ENCODE data around the gene ZNRF1.
"Not testable (repeated sequence)": the region's sequence is repeated elsewhere in the genome, so short reads cannot be mapped to it uniquely, and the experiment has no call there.

Gene ZNRF1

DNA sequence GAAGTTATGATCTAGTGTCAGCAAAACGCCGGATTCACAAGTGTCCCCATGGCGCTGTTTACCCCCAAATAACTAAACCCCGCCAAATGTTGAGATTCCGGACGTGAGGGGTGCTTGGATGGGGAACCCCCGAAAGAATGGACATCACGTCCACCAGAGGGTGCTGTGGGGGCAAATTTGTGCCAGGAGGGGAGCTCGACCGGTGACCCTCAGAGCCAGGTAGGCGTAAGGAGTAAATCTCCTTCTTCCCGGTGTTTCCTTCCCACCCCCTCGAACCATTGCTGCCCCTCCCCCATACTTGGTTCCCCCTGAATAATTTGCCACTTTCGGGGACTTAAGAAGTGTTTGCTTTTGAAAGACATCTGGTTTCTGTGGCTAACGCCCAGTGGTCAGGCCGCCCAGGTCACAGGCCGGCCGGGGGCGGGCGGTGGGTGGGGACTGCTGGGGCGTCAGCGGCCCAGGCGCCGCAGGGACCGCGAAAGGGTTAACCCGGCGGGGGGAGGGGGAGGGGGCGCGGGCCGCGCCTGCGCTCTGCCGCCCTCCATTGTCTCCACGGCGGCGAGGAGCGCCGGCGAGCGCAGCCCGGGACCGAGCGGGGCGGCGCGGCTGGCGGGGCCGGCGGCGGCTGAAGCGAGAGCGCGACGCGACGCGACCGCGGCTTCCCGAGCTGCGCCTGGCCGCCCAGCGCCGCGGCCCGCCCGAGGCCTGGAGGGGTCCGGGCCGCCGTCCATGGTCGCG is at the start of gene ZNRF1:
TSS of gene ZNRF1 (plus strand) at position 544 of the 738 bp plus-strand sequence. CDS start 648 bp downstream, outside the sequence.
- peak; percentile 74 for DNase-seq (ENCODE audit: low read depth)

DNA sequence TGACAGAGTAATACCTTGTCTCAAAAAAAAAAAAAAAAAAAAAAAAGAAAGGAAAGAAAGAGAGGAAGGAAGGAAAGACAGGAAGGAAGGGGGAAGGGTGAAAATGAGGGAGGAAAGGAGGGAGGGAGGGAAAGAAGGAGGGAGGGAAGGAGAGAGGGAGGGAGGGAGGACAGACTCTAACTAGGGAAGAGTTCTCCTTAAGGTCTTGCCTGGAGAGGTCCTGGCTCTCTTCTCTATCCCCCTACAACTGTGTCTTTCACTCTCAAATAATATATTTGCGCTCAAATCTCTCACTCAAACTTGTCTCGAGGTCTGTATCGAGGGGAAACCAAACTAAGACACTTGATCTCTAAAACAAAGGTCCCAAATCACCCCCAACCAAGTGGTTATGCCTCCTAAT is 49.5 kb upstream of the ZNRF1 start:
- no peak for DNase-seq (ENCODE audit: low read depth)

DNA sequence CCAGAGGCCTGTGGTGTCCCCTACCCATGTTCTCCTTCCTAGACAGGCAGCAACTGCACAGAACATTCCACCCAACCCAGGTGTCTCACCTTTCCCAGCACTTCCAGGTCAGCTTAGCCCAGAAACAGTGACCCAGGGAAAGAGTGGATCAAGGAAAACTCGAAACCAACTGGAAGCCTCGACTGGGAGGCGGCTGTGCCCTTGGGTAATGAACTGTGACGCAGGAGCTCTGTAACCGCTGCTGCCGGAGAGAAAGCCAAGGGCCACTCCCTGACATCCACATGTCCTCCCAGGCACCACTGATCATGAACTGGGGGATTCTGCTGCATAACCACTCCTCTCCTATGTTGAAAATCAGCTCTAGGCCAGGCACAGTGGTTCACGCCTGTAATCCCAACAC is 48.3 kb upstream of the ZNRF1 start:
- no peak for DNase-seq (ENCODE audit: low read depth)

- DNase-seq (ENCODE audit: low read depth) = no peak
Measured at GRCh38 chr16:74951206-74951605, 47.6 kb upstream of the ZNRF1 start.

DNA sequence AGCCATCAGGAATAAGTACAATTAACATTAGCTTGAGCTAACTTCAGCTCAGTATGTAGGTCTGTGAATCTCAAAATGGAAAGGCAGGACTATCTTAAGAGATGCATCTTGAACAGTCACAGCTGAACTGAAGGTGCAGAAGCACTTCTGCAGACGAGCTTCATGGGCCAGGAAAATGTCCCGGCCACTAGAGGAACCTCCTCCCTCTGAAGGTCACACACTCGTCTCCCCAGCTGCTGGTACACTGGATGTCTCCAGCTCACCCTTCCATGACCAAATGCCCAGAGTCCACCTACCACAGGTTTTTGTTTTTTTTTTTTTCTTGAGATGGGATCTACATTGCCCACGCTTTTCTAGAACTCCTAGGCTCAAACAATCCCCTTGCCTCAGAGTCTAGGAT is 47.1 kb upstream of the ZNRF1 start:
- no peak for DNase-seq (ENCODE audit: low read depth)

DNA sequence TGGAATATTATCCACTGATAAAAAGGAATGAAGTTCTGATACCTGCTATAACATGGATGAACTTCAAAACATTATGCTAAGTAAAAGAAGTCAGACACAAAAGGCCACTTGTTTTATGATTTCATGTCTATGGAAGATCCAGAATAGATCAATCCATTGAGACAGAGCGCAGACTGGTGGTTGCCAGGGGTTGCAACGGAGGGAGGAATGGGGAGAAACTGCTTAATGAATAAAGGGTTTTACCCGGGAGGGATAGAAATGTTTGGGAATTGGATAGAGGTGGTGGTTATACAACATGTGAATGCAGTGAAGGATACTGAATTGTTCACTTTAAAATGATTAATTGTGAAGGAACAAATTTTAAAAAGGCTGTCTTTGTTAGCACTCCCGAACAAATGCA is 44.1 kb upstream of the ZNRF1 start:
- DNase-seq (ENCODE audit: low read depth) = no peak

- no peak for DNase-seq (ENCODE audit: low read depth)
Measured at GRCh38 chr16:74973304-74973703, 25.5 kb upstream of the ZNRF1 start.

GRCh38 chr16:74975591-74975990 is 23.2 kb upstream of the ZNRF1 start:
- no peak for DNase-seq (ENCODE audit: low read depth)

DNA sequence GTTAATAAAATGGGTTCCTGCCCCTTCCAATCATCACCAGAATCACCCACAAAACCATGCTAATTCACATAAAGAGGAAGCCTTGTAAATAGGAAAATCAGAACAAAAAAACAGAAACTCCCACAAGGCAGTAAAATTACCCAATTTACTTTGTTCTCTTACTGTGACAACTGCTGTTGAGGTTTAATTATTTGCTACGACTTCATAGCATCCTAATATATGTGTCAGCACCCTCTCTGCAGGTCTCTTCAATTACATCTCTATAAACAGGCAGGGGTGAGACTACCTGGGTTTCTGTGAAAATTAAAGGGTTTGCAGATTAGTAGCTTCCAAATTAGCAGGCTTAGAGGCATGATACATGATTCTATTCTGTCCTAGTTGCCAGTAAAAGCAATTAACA is 16.6 kb upstream of the ZNRF1 start:
- DNase-seq (ENCODE audit: low read depth) = no peak

DNA sequence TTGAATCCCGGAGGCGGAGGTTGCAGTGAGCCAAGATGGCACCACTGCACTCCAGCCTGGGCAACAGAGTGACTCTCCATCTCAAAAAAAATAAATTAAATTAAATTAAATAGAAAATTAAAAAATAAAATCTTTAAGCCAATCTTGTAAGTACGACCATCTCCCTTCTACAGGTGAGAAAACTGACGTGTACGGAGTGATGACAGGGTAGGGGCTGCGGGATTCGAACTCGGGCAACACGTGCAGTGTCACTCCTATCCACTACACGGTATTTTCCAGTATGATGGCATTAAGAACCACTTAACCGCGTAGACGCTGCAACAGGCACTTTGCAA is 14.7 kb upstream of the ZNRF1 start:
- DNase-seq (ENCODE audit: low read depth) = no peak

DNA sequence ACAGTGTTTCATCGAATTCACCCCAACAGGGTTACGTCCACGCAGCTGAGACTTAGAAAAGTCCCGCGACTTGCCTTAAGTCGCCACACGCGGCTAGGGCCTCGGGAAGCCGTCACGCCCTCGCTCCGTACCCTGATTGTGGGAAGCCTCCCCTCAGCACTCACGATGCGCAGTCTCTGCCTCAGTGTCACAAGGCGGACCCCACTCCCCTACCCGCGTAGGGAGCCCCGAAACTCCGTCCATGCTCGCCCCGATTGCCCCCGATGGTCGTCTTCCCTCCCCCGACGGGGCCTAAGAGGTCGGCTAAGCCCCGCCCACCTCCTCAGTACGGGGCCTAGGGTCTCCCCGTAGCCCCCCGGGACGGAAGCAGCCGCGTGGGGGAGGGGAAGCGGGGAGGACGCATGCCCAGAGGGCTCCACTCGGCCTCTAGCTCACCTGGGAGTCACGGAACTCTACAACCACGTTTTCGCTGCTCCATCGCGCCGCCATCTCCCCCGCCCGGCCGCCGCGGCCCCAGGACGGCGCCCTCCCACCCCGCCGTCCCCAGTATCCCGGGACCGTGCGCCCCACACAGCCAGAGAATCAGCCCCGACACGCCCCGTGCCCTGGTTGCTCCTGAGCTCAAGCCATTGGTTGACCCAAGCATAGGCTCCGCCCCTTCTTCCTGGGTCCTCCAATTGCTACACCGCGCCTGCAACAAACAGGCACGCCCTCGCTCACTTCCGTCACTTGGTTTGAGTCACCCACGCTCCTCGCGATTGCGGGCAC is 14.1 kb upstream of the ZNRF1 start, which contains the start of gene WDR59:
TSS of gene WDR59 (minus strand) at position 595 of the 768 bp plus-strand sequence. CDS start at position 489, 106 bp downstream.
- DNase-seq (ENCODE audit: low read depth) = peak; percentile 98

DNA sequence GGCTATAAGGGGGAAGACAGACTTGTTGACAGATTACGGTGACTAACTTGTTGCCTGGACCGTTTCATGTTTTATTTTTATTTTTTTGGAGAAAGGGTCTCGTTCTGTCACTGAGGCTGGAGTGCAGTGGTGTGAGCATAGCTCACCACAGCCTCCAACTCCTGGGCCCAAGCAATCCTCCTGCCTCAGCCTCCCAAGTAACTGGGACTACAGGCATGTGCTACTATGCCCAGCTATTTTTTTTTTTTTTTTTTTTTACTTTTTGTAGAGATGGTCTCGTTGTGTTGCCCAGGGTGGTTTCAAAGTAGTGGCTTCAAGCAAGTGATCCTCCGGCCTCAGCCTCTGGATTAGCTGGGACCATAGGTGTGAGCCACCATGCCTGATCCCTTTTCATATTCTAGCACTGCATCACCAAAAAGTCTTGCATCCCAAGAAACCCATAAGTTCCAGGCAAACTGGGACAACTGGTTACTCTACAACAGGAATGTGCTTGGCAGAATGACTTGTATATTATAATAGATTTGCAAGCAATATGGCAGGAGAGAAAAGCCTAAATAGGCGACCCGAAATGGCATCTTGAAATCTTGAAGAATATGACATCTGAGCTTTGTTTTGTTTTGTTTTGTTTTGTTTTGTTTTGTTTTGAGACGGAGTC is 11.7 kb upstream of the ZNRF1 start:
- DNase-seq (ENCODE audit: low read depth) = no peak

DNA sequence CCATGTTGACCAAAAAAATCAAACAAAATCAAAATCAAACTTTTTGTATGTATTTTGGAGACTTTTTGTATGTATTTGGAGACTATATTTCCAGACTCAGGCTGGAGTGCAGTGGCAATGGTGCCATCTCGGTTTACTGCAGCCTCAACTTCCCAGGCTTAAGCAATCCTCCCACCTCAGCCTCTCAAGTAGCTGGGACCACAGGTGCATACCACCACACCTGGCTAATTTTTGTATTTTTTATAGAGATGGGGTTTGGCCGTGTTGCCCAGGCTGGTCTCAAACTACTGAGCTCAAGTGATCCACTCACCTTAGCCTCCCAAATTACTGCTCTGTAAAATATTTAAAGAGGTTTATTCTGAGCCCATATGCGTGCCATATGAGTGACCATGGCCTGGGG is 9.0 kb upstream of the ZNRF1 start:
- not testable (repeated sequence) for DNase-seq (ENCODE audit: low read depth)

GRCh38 chr16:74990832-74991231 is 8.0 kb upstream of the ZNRF1 start:
- no peak for DNase-seq (ENCODE audit: low read depth)

DNA sequence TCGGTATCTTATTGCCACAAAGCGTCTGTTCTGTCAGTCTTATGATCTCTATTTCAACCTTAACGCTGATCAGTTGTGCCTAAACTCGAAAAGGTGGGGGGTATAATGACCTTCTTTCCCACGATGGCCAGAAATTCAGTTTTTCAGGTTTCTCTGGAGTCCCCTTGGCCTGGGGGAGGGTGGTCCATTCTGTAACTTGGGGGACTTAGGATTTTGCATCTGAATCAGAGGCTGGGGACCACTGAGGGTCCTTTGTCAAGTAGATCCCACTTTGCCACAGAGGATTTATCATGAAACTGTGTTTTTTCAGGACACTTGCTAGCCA is 7.6 kb upstream of the ZNRF1 start:
- no peak for DNase-seq (ENCODE audit: low read depth)

DNA sequence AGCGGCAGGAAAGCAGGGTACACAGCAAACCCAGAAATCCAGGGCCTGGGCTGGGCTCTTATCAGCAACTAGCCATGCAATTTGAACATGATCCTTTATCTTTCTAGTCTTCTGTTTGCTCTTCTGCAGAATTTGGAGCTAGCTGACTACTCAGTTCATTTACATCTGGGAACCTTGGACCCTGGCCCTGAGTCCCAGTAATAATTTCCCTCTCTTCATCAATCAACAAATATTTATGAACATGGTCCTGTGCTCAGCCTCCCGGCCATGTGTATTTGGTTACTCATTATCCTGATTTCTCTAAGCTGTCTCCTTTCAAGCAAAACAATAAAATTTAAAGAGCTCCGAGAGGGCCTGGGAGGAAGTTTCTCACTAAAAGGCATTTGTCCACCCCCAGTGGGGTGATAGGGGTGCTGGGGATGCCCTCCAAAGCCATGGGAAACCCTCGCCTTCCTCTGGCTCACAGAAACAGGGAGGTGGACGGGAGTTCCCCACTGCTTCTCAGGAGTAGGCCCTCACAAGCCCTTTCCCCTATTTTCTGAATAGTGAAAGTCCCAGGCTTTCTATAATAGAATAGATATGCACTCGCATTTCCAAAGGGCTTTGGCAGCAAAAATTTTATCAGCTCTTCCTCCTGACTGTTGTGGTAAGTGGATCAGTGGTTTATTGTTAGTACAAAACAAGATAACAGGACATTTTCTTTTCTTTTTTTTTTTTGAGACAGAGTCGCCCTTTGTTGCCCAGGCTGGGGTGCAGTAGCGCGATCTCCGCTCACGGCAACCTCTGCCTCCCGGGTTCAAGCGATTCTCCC is 7.0 kb upstream of the ZNRF1 start:
- no peak for DNase-seq (ENCODE audit: low read depth)

DNA sequence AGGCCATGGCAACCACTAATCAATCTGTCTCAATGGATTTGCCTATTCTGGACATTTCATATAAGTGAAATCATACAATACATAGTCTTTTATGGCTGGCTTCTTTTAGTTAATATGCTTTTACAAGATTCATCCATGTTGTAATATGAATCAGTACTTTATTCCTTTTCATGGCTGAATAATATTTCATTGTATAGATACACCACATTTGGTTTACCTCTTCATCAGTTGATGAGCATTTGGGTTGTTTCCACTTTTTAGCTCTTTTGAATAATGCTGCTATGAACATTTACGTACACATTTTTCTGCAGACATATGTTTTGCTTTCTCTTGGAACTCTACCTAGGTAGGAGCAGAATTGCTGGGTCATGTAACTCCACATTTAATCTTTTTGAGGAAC is 2.8 kb upstream of the ZNRF1 start:
- no peak for DNase-seq (ENCODE audit: low read depth)

- no peak for DNase-seq (ENCODE audit: low read depth)
Measured at GRCh38 chr16:74997042-74997491, 1.8 kb upstream of the ZNRF1 start.

- peak; percentile 17 for DNase-seq (ENCODE audit: low read depth)
Measured at GRCh38 chr16:74999219-74999608, 390 bp downstream of the ZNRF1 start.

GRCh38 chr16:74999609-75000480 is 1.0 kb downstream of the ZNRF1 start:
- peak; percentile 50 for DNase-seq (ENCODE audit: low read depth)

GRCh38 chr16:75000481-75001081 is 1.8 kb downstream of the ZNRF1 start:
- no peak for DNase-seq (ENCODE audit: low read depth)
